HG03159 (cell line): ENCODE results near the gene PINLYP.

Experiments
- ATAC-seq: cut with Tn5 transposase; IDR thresholded peaks from one replicate; pipeline ENCODE4 v1.9.1; 2021; ENCODE audit warnings: mild to moderate bottlenecking, moderate library complexity; ENCODE audit not compliant: unreplicated experiment

Gene PINLYP

GRCh38 chr19:43626838-43627237 lies 51.2 kb downstream of the PINLYP start:
- ATAC-seq: no peak

- ATAC-seq: no peak
Observed at GRCh38 chr19:43628646-43629326, 53.2 kb downstream of the PINLYP start.

- no peak for ATAC-seq
Observed at GRCh38 chr19:43631491-43631890, 55.9 kb downstream of the PINLYP start.
